Neural crest cell (in vitro differentiated cells): Measurements from ENCODE around the gene FAXC. TPM values are rescaled to one million over a fixed set of nuclear protein-coding genes. Genes with fewer than 3 reads are reported as not detected.

Source experiments
- DNase-seq: peaks from one replicate; pipeline ENCODE4 v3.0.0; 2021; ENCODE audit warnings: low read depth, mixed read lengths, low spot score
- H3K27ac Mint-ChIP-seq: one replicate; pipeline ENCODE4 v1.8.0; 2021; ENCODE audit warnings: mild to moderate bottlenecking, mixed read lengths; ENCODE audit not compliant: unreplicated experiment
- H3K27me3 Mint-ChIP-seq: 2 replicates; pipeline ENCODE4 v1.8.0; 2021; ENCODE audit warnings: low read depth, mild to moderate bottlenecking, mixed read lengths
- H3K36me3 Mint-ChIP-seq: 2 replicates; pipeline ENCODE4 v1.8.0; 2021; ENCODE audit warnings: low read depth, mild to moderate bottlenecking, mixed read lengths
- H3K4me1 Mint-ChIP-seq: 2 replicates; pipeline ENCODE4 v1.8.0; 2021; ENCODE audit warnings: mixed read lengths
- H3K4me3 Mint-ChIP-seq: one replicate; pipeline ENCODE4 v1.8.0; 2021; ENCODE audit warnings: mild to moderate bottlenecking, mixed read lengths
- H3K9me3 Mint-ChIP-seq: 2 replicates; pipeline ENCODE4 v1.8.0; 2021; ENCODE audit warnings: mixed read lengths
- total RNA-seq: library from RNA; stranded (reverse); gene quantifications from 2 replicates; pipeline ENCODE4 v1.2.1, GENCODE V29; 2021
- TF ChIP-seq, protein P1 (sequence below): fragments of 200-600 bp; sonication (generic); conservative IDR thresholded peaks from 2 replicates; pipeline ENCODE4 v1.5.0; 2021; ENCODE audit warnings: antibody characterized with exemption, mild to moderate bottlenecking

The FAXC gene
- total RNA-seq, 1 donor from 2014 or later = 26.7 TPM

DNA sequence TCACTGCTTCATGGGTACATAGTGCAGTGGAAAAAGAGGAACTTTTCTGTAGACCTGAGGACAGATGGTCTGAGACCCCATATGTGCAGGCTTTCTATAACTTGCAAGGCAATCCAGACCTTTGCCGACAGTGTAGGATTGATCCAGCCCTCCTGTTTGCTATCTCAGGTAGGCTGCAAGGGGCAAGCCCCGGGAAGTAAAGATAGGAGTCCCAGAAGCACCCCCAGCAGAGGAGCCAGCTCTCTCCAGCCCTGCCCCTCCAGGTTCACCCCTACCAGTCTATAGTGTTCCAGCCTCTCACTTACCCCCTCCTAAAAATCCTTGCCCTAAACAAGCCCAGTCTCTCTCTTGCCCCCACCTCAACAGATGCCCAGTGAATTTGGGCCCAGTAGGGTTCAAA lies 96.2 kb downstream of the FAXC start:
- Mint-ChIP-seq H3K27ac (no peak overlapping the region), H3K27me3 (peaks cover 2% of the 10 kb centered on the region), H3K9me3 (no peaks in the 10 kb centered on the region), H3K4me3 (no peak overlapping the region), H3K36me3 (no peaks in the 10 kb centered on the region), H3K4me1 (peaks cover 6% of the 10 kb centered on the region)
- no peak for DNase-seq
- TF ChIP-seq, protein P1, sequence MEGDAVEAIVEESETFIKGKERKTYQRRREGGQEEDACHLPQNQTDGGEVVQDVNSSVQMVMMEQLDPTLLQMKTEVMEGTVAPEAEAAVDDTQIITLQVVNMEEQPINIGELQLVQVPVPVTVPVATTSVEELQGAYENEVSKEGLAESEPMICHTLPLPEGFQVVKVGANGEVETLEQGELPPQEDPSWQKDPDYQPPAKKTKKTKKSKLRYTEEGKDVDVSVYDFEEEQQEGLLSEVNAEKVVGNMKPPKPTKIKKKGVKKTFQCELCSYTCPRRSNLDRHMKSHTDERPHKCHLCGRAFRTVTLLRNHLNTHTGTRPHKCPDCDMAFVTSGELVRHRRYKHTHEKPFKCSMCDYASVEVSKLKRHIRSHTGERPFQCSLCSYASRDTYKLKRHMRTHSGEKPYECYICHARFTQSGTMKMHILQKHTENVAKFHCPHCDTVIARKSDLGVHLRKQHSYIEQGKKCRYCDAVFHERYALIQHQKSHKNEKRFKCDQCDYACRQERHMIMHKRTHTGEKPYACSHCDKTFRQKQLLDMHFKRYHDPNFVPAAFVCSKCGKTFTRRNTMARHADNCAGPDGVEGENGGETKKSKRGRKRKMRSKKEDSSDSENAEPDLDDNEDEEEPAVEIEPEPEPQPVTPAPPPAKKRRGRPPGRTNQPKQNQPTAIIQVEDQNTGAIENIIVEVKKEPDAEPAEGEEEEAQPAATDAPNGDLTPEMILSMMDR = no peak

DNA sequence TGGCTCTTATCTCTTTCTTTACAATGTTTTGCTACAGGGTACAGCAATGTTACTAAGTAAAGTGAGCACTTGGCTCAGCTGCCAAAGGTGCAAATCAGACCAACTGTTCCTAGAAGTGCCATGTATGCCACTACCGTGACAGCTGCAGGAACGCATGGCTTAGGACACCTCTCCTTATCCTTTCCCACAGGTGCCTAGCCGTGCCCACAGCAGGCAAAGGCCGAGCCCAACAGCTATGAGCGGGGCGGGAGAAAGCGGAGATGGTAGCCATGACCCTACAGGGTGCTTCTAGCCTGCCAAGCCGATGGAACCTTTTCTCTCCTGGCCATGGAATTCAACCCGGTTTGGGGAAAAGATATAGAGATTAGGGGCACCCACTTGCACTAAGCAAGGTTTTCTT lies 97.1 kb downstream of the FAXC start:
- H3K9me3 Mint-ChIP-seq = no peaks in the 10 kb centered on the region
- TF ChIP-seq, protein P1 = no peak
- peaks cover 6% of the 10 kb centered on the region for H3K4me1 Mint-ChIP-seq
- no peaks in the 10 kb centered on the region for H3K36me3 Mint-ChIP-seq
- H3K27me3 Mint-ChIP-seq = peaks cover 6% of the 10 kb centered on the region
- no peak overlapping the region for H3K27ac Mint-ChIP-seq
- no peak overlapping the region for H3K4me3 Mint-ChIP-seq
- DNase-seq = no peak

DNA sequence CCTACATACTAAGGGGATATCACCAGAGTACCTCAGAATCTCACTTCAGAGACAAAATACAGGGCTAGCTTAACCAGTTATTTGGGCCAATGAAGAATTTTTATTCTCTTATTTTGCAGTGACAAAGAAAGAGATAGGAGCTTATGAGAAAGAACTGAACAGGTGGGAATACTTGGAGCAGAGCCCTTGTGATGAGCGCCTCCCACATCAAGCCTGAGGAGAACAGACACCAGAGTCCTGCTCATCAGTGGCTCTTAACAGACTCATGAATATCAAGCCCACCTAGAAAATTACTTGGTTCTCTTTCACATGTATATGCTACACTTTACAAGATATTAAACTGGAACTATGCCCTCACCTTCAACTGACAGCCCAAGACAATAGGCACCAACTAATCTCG lies 99.0 kb downstream of the FAXC start:
- Mint-ChIP-seq H3K27ac (no peak overlapping the region), H3K36me3 (no peaks in the 10 kb centered on the region), H3K4me3 (no peak overlapping the region), H3K27me3 (peaks cover 9% of the 10 kb centered on the region), H3K4me1 (peaks cover 6% of the 10 kb centered on the region), H3K9me3 (no peaks in the 10 kb centered on the region)
- TF ChIP-seq, protein P1 = no peak
- no peak for DNase-seq

DNA sequence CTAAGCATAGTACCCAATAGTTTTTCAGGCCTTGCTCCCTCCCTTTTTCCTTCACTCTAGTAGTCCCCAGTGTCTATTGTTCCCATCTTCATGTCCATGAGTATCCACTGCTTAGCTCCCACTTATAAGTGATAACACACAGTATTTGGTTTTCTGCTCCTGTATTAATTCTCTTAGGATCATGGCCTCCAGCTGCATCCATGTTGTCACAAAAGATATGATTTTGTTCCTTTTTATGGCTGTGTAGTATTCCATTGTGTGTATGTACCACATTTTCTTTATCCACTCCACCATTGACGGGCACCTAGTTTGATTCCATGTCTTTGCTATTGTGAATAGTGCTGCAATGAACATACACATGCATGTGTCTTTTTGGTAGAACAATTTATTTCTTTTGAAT lies 102.9 kb downstream of the FAXC start:
- Mint-ChIP-seq H3K9me3 (no peaks in the 10 kb centered on the region), H3K4me3 (no peak overlapping the region), H3K27me3 (peaks cover 13% of the 10 kb centered on the region), H3K27ac (no peak overlapping the region), H3K4me1 (peaks cover 6% of the 10 kb centered on the region), H3K36me3 (no peaks in the 10 kb centered on the region)
- TF ChIP-seq, protein P1 = no peak
- DNase-seq = no peak

DNA sequence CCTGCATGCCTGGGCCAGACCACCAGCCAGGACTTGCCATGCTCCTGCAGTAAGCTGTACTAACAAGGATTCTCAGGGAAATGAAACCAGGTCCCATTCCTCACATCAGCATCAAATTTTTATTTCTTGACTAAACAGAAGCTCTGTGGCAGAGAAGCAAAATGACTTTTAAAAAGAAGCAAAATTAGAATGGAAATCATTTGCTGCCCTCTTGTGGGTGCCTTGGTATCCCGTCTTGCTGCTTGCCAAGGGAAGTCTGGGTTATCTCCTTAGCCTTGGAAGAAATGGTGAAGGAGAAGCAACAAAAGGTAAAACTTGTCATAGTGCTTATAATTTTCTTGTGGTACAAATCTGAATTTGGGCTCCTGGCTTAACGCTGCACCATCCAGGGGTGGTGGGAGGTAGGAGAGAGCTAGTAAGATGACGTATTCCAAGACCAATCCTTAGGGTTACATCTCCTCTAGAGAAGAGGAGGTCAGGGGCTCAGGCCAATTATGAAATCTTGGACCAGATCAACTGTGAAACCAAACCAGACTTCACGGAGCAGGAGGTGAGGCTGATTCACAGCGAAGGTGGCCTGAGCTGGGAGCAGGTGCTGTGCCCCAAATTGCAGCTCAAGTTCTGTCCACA lies 107.5 kb downstream of the FAXC start:
- Mint-ChIP-seq H3K27ac (no peak overlapping the region), H3K4me3 (no peak overlapping the region), H3K4me1 (no peaks in the 10 kb centered on the region), H3K36me3 (no peaks in the 10 kb centered on the region), H3K9me3 (no peaks in the 10 kb centered on the region), H3K27me3 (peaks cover 5% of the 10 kb centered on the region)
- DNase-seq = peak; percentile 31
- TF ChIP-seq, protein P1 = peak; percentile 72
